ENCODE measurements around the gene MYO5C. TPM values are rescaled to one million over a fixed set of nuclear protein-coding genes. Genes with fewer than 3 reads are reported as not detected.

MYO5C gene
- total RNA-seq, 1 donor from 2014 or later = 80.0 TPM

DNA sequence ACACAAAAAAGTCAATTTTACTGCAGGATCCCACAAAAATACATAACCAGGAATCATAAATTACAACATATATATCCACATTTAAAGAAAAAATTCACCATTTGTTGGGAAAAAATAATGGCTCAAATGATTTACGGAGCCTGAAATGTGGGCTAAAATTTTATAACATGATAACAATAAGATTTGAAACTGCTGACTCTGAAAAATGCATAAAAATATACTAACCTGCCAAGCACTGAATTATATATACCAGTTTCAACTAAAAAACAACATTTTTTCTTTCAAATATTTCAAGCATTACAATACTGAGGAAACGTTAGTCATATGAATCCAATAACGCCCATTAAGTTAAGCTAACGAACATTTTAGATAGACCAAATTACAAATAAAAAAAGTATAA lies 12.2 kb upstream of the MYO5C start:
- TF ChIP-seq, protein P1, sequence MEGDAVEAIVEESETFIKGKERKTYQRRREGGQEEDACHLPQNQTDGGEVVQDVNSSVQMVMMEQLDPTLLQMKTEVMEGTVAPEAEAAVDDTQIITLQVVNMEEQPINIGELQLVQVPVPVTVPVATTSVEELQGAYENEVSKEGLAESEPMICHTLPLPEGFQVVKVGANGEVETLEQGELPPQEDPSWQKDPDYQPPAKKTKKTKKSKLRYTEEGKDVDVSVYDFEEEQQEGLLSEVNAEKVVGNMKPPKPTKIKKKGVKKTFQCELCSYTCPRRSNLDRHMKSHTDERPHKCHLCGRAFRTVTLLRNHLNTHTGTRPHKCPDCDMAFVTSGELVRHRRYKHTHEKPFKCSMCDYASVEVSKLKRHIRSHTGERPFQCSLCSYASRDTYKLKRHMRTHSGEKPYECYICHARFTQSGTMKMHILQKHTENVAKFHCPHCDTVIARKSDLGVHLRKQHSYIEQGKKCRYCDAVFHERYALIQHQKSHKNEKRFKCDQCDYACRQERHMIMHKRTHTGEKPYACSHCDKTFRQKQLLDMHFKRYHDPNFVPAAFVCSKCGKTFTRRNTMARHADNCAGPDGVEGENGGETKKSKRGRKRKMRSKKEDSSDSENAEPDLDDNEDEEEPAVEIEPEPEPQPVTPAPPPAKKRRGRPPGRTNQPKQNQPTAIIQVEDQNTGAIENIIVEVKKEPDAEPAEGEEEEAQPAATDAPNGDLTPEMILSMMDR (IDR thresholded peaks at IDR 0.05) = no peak
- Histone ChIP-seq H3K27ac (no peak overlapping the region), H3K4me3 (no peak overlapping the region), H3K36me3 (peaks cover 3% of the 10 kb centered on the region), H3K4me1 (no peaks in the 10 kb centered on the region), H3K9me3 (no peaks in the 10 kb centered on the region), H3K27me3 (no peaks in the 10 kb centered on the region)
- ATAC-seq (no peak), DNase-seq (no peak)
- intact Hi-C loops (cut with DNase I) = no loop called here

DNA sequence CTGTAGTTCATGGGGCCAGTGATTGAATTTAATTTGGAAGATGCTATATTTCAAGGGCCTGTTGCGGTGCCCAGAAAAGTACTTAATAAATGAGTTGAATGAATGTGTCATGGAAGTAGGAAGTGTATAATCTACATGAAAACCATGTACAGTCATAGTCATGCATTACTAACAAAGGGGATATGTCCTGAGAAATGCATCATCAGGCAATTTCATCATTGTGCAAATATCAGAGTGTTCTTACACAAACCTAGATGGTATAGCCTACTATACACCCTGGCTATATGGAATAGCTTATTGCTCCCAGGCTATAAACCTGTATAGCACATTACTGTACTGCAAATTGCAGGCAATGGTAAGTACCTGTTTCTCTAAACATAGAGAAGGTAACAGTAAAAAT lies 10.7 kb upstream of the MYO5C start:
- Histone ChIP-seq H3K4me1 (no peaks in the 10 kb centered on the region), H3K27ac (no peak overlapping the region), H3K36me3 (no peaks in the 10 kb centered on the region), H3K9me3 (no peaks in the 10 kb centered on the region), H3K27me3 (no peaks in the 10 kb centered on the region), H3K4me3 (no peak overlapping the region)
- DNase-seq (no peak), ATAC-seq (no peak)
- TF ChIP-seq, protein P1 (IDR thresholded peaks at IDR 0.05) = no peak
- intact Hi-C loops (cut with DNase I) = no loop called here

DNA sequence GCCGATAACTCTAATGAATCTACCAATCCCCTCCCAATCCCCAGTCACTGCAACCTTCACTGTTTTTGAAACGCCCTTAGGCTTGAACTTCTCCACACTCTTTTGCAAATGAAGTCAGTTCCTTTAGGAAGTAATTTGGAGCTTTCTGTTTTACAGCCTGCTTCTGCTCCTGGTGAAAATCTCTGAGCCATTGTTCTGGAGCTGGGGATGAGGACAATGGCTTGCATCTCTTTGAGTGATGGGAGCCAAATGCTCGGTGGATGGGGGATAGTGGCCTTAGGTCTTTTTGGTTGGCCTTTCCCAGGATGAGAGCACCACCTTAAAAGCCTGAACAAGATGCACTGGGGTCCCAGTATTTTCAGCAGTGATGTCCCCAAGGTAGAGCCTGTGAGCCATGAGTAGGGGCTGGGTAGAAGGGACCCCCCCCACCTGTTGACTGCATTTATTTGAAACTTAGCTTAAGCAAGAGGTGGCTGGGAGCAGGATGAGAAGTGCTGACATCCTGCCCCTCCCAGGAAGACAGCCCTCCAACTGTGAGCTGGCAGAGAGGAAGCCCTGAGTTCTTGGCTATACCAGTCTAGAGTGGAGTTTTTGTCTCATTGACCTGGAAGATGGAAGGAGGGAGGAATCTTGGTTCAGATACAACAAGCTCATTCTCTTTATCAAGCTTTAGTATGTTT lies 7.6 kb upstream of the MYO5C start:
- TF ChIP-seq, protein P1 (IDR thresholded peaks at IDR 0.05) = no peak
- Histone ChIP-seq H3K27me3 (no peaks in the 10 kb centered on the region), H3K27ac (no peak overlapping the region), H3K9me3 (no peaks in the 10 kb centered on the region), H3K4me1 (no peaks in the 10 kb centered on the region), H3K4me3 (no peak overlapping the region), H3K36me3 (no peaks in the 10 kb centered on the region)
- ATAC-seq = no peak
- intact Hi-C loops (cut with DNase I) = no loop called here
- no peak for DNase-seq

DNA sequence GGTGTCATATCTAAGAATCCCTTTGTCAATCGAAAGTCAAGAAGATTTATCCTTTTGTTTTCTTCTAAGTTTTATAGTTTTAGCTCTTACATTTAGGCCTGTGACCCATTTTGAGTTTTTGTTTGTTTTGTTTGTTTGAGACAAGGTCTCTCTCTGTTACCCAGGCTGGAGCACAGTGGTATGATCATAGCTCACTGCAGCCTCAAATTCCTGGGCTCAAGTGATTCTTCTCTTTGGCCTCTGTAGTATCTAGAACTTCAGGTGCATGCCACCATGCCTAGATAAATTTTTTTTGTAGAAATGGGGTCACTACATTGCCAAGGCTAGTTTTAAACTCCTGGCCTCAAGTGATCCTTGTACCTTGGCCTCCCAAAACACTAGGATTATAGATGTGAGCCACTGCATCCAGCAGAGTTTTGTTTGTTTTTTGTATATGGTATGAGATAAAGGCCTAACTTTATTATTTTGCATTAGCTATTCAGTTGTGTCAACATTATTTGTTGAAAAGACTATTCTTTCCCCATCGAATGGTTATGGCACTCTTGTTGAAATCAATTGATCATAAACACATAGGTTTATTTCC lies 5.8 kb upstream of the MYO5C start:
- no peaks in the 10 kb centered on the region for H3K4me1 ChIP-seq
- no peak overlapping the region for H3K4me3 ChIP-seq
- DNase-seq (no peak), ATAC-seq (no peak)
- TF ChIP-seq, protein P1 (IDR thresholded peaks at IDR 0.05) = no peak
- intact Hi-C loops (cut with DNase I) = no loop called here
- H3K27me3 ChIP-seq = no peaks in the 10 kb centered on the region
- H3K36me3 ChIP-seq = no peaks in the 10 kb centered on the region
- H3K9me3 ChIP-seq = no peaks in the 10 kb centered on the region
- H3K27ac ChIP-seq = no peak overlapping the region

DNA sequence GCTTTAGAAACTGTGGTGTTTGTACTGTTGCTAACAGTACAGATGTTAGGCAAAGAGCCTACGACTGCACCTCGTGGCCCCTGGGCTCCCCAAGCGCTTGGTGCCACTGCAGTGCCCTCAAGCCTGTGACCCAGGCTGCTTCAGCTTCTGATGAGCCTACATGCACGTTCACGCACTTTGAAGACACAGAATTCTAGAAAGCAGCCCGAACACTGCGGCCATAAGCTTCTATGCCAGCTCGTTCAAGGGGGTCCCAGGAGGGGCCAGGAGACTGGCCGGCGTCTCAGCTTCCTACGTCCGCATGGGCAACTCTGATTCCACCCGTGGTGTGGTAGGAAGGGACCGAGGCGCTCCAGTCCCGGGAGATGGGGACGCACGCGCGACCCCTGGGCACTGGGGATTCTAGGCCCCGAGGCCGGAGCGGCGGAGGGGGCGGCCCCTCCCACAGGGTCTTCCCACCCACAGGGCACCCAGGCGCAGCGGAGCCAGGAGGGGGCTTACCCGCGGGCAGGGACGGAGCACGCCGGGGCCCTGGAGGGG lies 653 bp downstream of the MYO5C start:
- TF ChIP-seq, protein P1 (IDR thresholded peaks at IDR 0.05) = no peak
- H3K4me1 ChIP-seq = peaks cover 13% of the 10 kb centered on the region
- ATAC-seq = peak; percentile 37
- intact Hi-C loops (cut with DNase I) = no loop called here
- peaks cover 24% of the 10 kb centered on the region for H3K27me3 ChIP-seq
- H3K27ac ChIP-seq = peak overlapping the region; percentile 80
- DNase-seq = no peak
- H3K4me3 ChIP-seq = peak overlapping the region; percentile 57
- H3K9me3 ChIP-seq = no peaks in the 10 kb centered on the region
- no peaks in the 10 kb centered on the region for H3K36me3 ChIP-seq

Measured in upper lobe of right lung (tissue), 1 donor.